ENCODE data around the gene SPACA1.

Gene SPACA1

GRCh38 chr6:88107241-88107640 is 59.6 kb downstream of the SPACA1 start:
- DNase-seq: no peak

GRCh38 chr6:88111991-88112390 is 64.3 kb downstream of the SPACA1 start:
- DNase-seq: no peak

- DNase-seq: no peak
These were observed 67.2 kb downstream of the SPACA1 start for GRCh38 chr6:88114838-88115237.

- no peak for DNase-seq
These were observed 67.7 kb downstream of the SPACA1 start for GRCh38 chr6:88115307-88115706.

GRCh38 chr6:88116276-88116675 is 68.6 kb downstream of the SPACA1 start:
- DNase-seq: no peak
